OCI-LY3 (cell line): ENCODE data around the gene CELF4.

ENCODE experiments used
- CTCF ChIP-seq: fragments of 200-600, 300-600 bp; sonication (generic); IDR thresholded peaks from 2 replicates; pipeline ENCODE4 v1.5.1; 2014; ENCODE audit warnings: antibody characterized with exemption, low read length, low read depth
- EZH2phosphoT487 ChIP-seq: fragments of 200-600 bp; shearing (Covaris generic); IDR thresholded peaks from 2 replicates; pipeline ENCODE4 v1.6.1; 2018; ENCODE audit warnings: antibody characterized with exemption, mixed run types, low read depth

GRCh38 chr18:37584217-37584616 lies 18.6 kb upstream of the CELF4 start:
- TF ChIP-seq CTCF: no peak
- TF ChIP-seq EZH2phosphoT487: no peak
